Heart left ventricle (tissue), 16 donors: ENCODE results near the gene ABCA9. TPM values are rescaled to one million over a fixed set of nuclear protein-coding genes. Genes with fewer than 3 reads are reported as not detected.

Experiments used
- ATAC-seq, 4 donors: fragments of 200-7000 bp; cut with Tn5 transposase; one replicate each; pipeline ENCODE4 v1.9.1; 2020 to 2022; ENCODE audit warnings: moderate library complexity in 4 of 4, mild to moderate bottlenecking in 3 of 4, moderate number of reproducible peaks in 1 of 4
- DNase-seq, 5 donors: peaks; one replicate each; pipeline ENCODE4 v3.0.0-alpha.2; 2020
- H3K27ac ChIP-seq, 12 donors: fragments of 200-600 bp; sonication (generic) in 4 of 12; one replicate each; pipeline versions ENCODE4 v1.5.0 to v1.8.0; 2016 to 2022; ENCODE audit warnings: mild to moderate bottlenecking in 2 of 12
- H3K27me3 ChIP-seq, 9 donors: fragments of 200-600 bp; sonication (generic) in 2 of 9; one replicate each; pipeline versions ENCODE4 v1.5.1 to v1.8.0; 2016 to 2022; ENCODE audit warnings: mild to moderate bottlenecking in 3 of 9
- H3K36me3 ChIP-seq, 9 donors: fragments of 200-600 bp; sonication (generic) in 2 of 9; one replicate each; pipeline versions ENCODE4 v1.5.0 to v1.8.0; 2018 to 2022; ENCODE audit warnings: mild to moderate bottlenecking in 2 of 9
- H3K4me1 ChIP-seq, 12 donors: fragments of 200-600 bp; sonication (generic) in 4 of 12; one replicate each; pipeline versions ENCODE4 v1.5.0 to v1.8.0; 2016 to 2022; ENCODE audit warnings: mild to moderate bottlenecking in 3 of 12
- H3K4me3 ChIP-seq, 12 donors: fragments of 200-600 bp; sonication (generic) in 4 of 12; one replicate each; pipeline versions ENCODE4 v1.5.0 to v1.8.0; 2017 to 2022; ENCODE audit warnings: mild to moderate bottlenecking in 9 of 12, moderate library complexity in 4 of 12
- H3K9me3 ChIP-seq, 12 donors: fragments of 200-600 bp; sonication (generic) in 4 of 12; one replicate each; pipeline versions ENCODE4 v1.5.0 to v1.8.0; 2016 to 2022; ENCODE audit warnings: mild to moderate bottlenecking in 1 of 12
- CTCF ChIP-seq, 12 donors: fragments of 200-600 bp; sonication (generic) in 4 of 12; IDR thresholded peaks; one replicate each; pipeline versions ENCODE4 v1.5.0 to v1.8.0; 2018 to 2022; ENCODE audit warnings: antibody characterized with exemption in 12 of 12, mild to moderate bottlenecking in 5 of 12
- POLR2A ChIP-seq, 2 donors: fragments of 450-650 bp; IDR thresholded peaks; one replicate each; pipeline ENCODE4 v1.6.1; 2017; ENCODE audit warnings: antibody characterized with exemption in 2 of 2, mild to moderate bottlenecking in 2 of 2, moderate library complexity in 2 of 2
- WGBS, 4 donors: extraction: QIAGEN DNeasy Blood & Tissue Kit in 2 of 4; methylation state at CpG; one replicate each; pipeline versions ENCODE4 v1.1.5 to v1.1.7; 2013 to 2018; 5-methylcytosine and 5-hydroxymethylcytosine counted together
- intact Hi-C, 10 donors: fragments of 100-400 bp; cut with DNase I; formaldehyde crosslinking; loops; one replicate each; pipeline versions ENCODE4 v1.11.1 to v1.14.2; 2022
- microRNA-seq, 4 donors: library from miRNA; unstranded; fragments of <30 nt; microRNA quantifications; one replicate each; pipeline versions ENCODE4 to v1.2.0, GENCODE V29; 2017 to 2020
- polyA plus RNA-seq, 2 donors: library from polyadenylated mRNA; stranded (reverse); fragments of 200-250 nt; gene quantifications; one replicate each; pipeline ENCODE4 v1.2.3, GENCODE V29; 2013
- total RNA-seq, 9 donors: library from RNA; depleted of rRNA in 2 of 9; stranded (reverse); fragments of >200 nt in 2 of 9; fragmentation: NEBNext Ultra II Directional in 3 of 9; extraction: Animal tissue kit (Norgen Biotek cat#: 25700) in 3 of 9; gene quantifications; one replicate each; pipeline versions ENCODE4 v1.1.0 to v1.2.4, GENCODE V29; 2016 to 2023
- donor health status: ischemic (EF 13 %, LVEDD 7.1; RV severe dilation, severe dysfunction).
- donor health status: healthy with polysubstance abuse.
- donor health status: DM: no; HTN: yes; CAD: no.
- donor health status: DM: no; HTN: no; CAD: no.
- donor health status: ischemic (EF 25% LVEDD 6.9; RV normal size, moderate dysfunction).
- donor health status: ischemic (EF 25% LVEDD 5.7; RV mildly dilated, moderate dysfunction).
- donor health status: healthy.
- donor health status: DM: yes; HTN: yes; CAD: no.
- donor health status: ischemic (EF 35%, LVEDD 5.7; RV mildly dilated, moderate dysfunction).
- donor health status: nonischemic (EF 11% LVEDD 7.7; RV severe dilation, severe dysfunction).
- donor health status: DM: yes; HTN: yes; CAD: no.
- donor health status: PGD.
- donor health status: ischemic (EF 29% LVEDD 5.4; RV normal size, mild dysfunction).
- donor health status: nonischemic (EF 23%, LVEDD 6.1; RV moderate dilation, normal function).

The ABCA9 gene
- total and polyA plus RNA-seq, 11 donors = 2.4 to 19.9 (median 11.2) TPM

- Histone ChIP-seq H3K27me3 (no peaks in the 10 kb centered on the region), H3K4me3 (no peak overlapping the region), H3K4me1 (no peaks in the 10 kb centered on the region), H3K9me3 (no peaks in the 10 kb centered on the region), H3K27ac (no peak overlapping the region), H3K36me3 (peaks cover 0 to 96% (median 25%) of the 10 kb centered on the region in 9 donors)
- ATAC-seq (no peak), DNase-seq (no peak)
- TF ChIP-seq POLR2A (IDR thresholded peaks at IDR 0.05) = no peak
- TF ChIP-seq CTCF (IDR thresholded peaks at IDR 0.05) = no peak
- 71 to 77% (median 75%) methylated on average over 4 of the region's 4 CpGs for WGBS, 4 donors
- intact Hi-C loops = no loop called here
Observed at GRCh38 chr17:68927516-68927915, 133.2 kb downstream of the ABCA9 start.

- no peak for ATAC-seq
- intact Hi-C loops = no loop called here
- DNase-seq = no peak
- Histone ChIP-seq H3K4me1 (no peaks in the 10 kb centered on the region), H3K36me3 (peaks cover 0 to 95% (median 20%) of the 10 kb centered on the region in 9 donors), H3K27ac (no peak overlapping the region), H3K27me3 (no peaks in the 10 kb centered on the region), H3K9me3 (no peaks in the 10 kb centered on the region), H3K4me3 (no peak overlapping the region)
- 81 to 89% (median 85%) methylated on average over 9 of the region's 9 CpGs for WGBS, 4 donors
- TF ChIP-seq CTCF (IDR thresholded peaks at IDR 0.05) (no peak), POLR2A (IDR thresholded peaks at IDR 0.05) (no peak)
Observed at GRCh38 chr17:68924793-68925720, 135.7 kb downstream of the ABCA9 start.

Small RNA genes lying within 50 kb of the gene (microRNA-seq; reads per million reads assigned to microRNA genes)
- gene MIR4524A (0 reads per million in 4 donors), gene MIR4524B (0 reads per million in 4 donors)

Other genes starting within 250 kb of the ABCA9 start
- 10 to 100 TPM; 24.7 to 71.0 (median 44.7) TPM for gene ABCA8, start 105.5 kb downstream of the ABCA9 start, total RNA-seq
- 10 to 100 TPM; 13.4 to 22.6 TPM for gene ABCA8, start 105.5 kb downstream of the ABCA9 start, polyA plus RNA-seq
- 10 to 100 TPM in 7 of 9 donors, 1 to 10 TPM in 2; 6.3 to 30.1 (median 20.3) TPM for gene ABCA6, start 81.0 kb upstream of the ABCA9 start, total RNA-seq
- 10 to 100 TPM in 1 of 2 donors, 1 to 10 TPM in 1; 5.7 to 18.0 TPM for gene ABCA6, start 81.0 kb upstream of the ABCA9 start, polyA plus RNA-seq
- gene ABCA10, start 167.9 kb upstream of the ABCA9 start, total RNA-seq = 1 to 10 TPM; 1.1 to 5.7 (median 2.0) TPM
- 10 to 100 TPM in 1 of 2 donors, under 1 TPM in 1; 0.58 to 13.8 TPM for gene ABCA10, start 167.9 kb upstream of the ABCA9 start, polyA plus RNA-seq